K562 (cell line): Measurements from ENCODE around the gene GIPR. TPM values are rescaled to one million over a fixed set of nuclear protein-coding genes. Genes with fewer than 3 reads are reported as not detected.
A peak's percentile ranks its signal among the peaks of the same experiment; 100 is the strongest.

Experiments used
- ARHGAP35 ChIP-seq: fragments of 450-650 bp; IDR thresholded peaks from 2 replicates; pipeline ENCODE4 v1.6.1; 2018; ENCODE audit not compliant: partially characterized antibody
- BCOR ChIP-seq: fragments of 450-650 bp; IDR thresholded peaks from 2 replicates; pipeline ENCODE4 v1.6.1; 2016
- DNMT1 ChIP-seq: fragments of 450-650 bp; IDR thresholded peaks from 2 replicates; pipeline ENCODE4 v1.6.1; 2016; ENCODE audit warnings: antibody characterized with exemption, mild to moderate bottlenecking
- E4F1 ChIP-seq: fragments of 250-450 bp; sonication (Bioruptor Pico); IDR thresholded peaks from 2 replicates; pipeline ENCODE4 v1.5.0; 2021; ENCODE audit warnings: mild to moderate bottlenecking, borderline replicate concordance
- ELF1 ChIP-seq: fragments of 200-800 bp; sonication (Bioruptor generic); IDR thresholded peaks from 2 replicates; pipeline ENCODE4 v1.6.1; 2016; ENCODE audit warnings: missing genetic modification characterization, missing compliant biosample characterization
- KDM5B ChIP-seq: fragments of 200-600 bp; sonication (generic); IDR thresholded peaks from 2 replicates; pipeline ENCODE4 v1.6.1; 2012; ENCODE audit warnings: low read depth, mild to moderate bottlenecking, moderate library complexity, low read length, control low read depth, inconsistent platforms; ENCODE audit not compliant: insufficient replicate concordance
- KHSRP ChIP-seq: fragments of 450-650 bp; IDR thresholded peaks from 2 replicates; pipeline ENCODE4 v1.6.1; 2017
- MIER1 ChIP-seq: fragments of 450-650 bp; IDR thresholded peaks from 2 replicates; pipeline ENCODE4 v1.6.1; 2016; ENCODE audit warnings: antibody characterized with exemption, mild to moderate bottlenecking, low read depth
- POLR2A ChIP-seq: fragments of 450-650 bp; conservative IDR thresholded peaks from 2 replicates; pipeline ENCODE4 v1.6.1; 2016
- RCOR1 ChIP-seq, 2 experiments: IDR thresholded peaks; 2 replicates each; pipeline ENCODE4 v1.6.1; 2012; ENCODE audit warnings: low read depth in 2 of 2, low read length in 2 of 2, borderline replicate concordance in 1 of 2, improper control_type of control experiment in 1 of 2
- TAF1 ChIP-seq: IDR thresholded peaks from 2 replicates; pipeline ENCODE4 v1.6.1; 2011; ENCODE audit warnings: mild to moderate bottlenecking, low read length, moderate library complexity; ENCODE audit not compliant: insufficient read depth, control insufficient read depth, severe bottlenecking; ENCODE audit errors: extremely low read depth
- THAP7 ChIP-seq: fragments of 250-450 bp; sonication (Bioruptor Pico); IDR thresholded peaks from 2 replicates; pipeline ENCODE4 v1.5.0; 2021
- ZBTB11 ChIP-seq, 3 experiments: fragments of 200-800 bp in 1 of 3; fragments of 250-450 bp in 1 of 3; fragments of 450-650 bp in 1 of 3; sonication (Bioruptor Pico) in 1 of 3; sonication (Bioruptor generic) in 1 of 3; formaldehyde crosslinking in 1 of 3; IDR thresholded peaks; 2 replicates each; pipeline versions ENCODE4 v1.6.1 to v1.8.0; 2016 to 2022; ENCODE audit warnings: mild to moderate bottlenecking in 2 of 3, missing genetic modification characterization in 2 of 3, missing compliant biosample characterization in 1 of 3, moderate library complexity in 1 of 3
- ZNF347 ChIP-seq: fragments of 450-650 bp; formaldehyde crosslinking; IDR thresholded peaks from 2 replicates; pipeline ENCODE4 v1.4.0; 2020; ENCODE audit warnings: low read depth, mild to moderate bottlenecking, moderate library complexity
- ZNF695 ChIP-seq: fragments of 450-650 bp; formaldehyde crosslinking; IDR thresholded peaks from 2 replicates; pipeline ENCODE4 v1.4.0; 2020; ENCODE audit warnings: mild to moderate bottlenecking, moderate library complexity
- polyA plus RNA-seq, 8 experiments: library from polyadenylated mRNA; depleted of rRNA in 4 of 8; stranded (reverse) in 5 of 8; unstranded in 3 of 8; fragments of >200 nt; fragmentation: Nextera tagmentation in 2 of 8; fragmentation: Illumina TruSeq in 1 of 8; extraction: Ambion mirVana in 2 of 8; extraction: Trizol in 1 of 8; gene quantifications; 2 replicates each; pipeline versions ENCODE4 v1.2.1 to v1.2.3, GENCODE V29; 2011 to 2014; ENCODE audit warnings: inconsistent platforms in 1 of 8, missing spikeins in 1 of 8
- total RNA-seq, 7 experiments: library from RNA; depleted of rRNA in 6 of 7; stranded (reverse); fragments of >200 nt in 6 of 7; fragmentation: Illumina TruSeq in 2 of 7; extraction: Trizol in 2 of 7; gene quantifications; 2 replicates each; pipeline versions ENCODE4 v1.2.1 to v1.2.3, GENCODE V29; 2011 to 2021; ENCODE audit warnings: low replicate concordance in 1 of 7

Gene GIPR
- total and polyA plus RNA-seq, 9 of the 15 experiments (the other 6 are each of a cell fraction or from before 2014, with no cell fraction given): 2.2 to 26.8 (median 12.7) TPM

GRCh38 chr19:45646345-45646698 lies 21.7 kb upstream of the GIPR start (continued):
- no peak for TF ChIP-seq E4F1 (CRISPR knock-in tag)
- no peak for TF ChIP-seq ARHGAP35
- TF ChIP-seq ZNF695 (CRISPR knock-in tag): no peak
- TF ChIP-seq MIER1: peak; percentile 82; the same call in 1 of the 2 replicates
- TF ChIP-seq THAP7: no peak
- TF ChIP-seq POLR2A: peak; percentile 44; the same call in 1 of the 2 replicates
- TF ChIP-seq RCOR1 (IDR thresholded peaks at IDR 0.05; ENCODE audit: borderline replicate concordance in 1 of 2, low read depth in 2 of 2, low read length in 2 of 2): no peak
- TF ChIP-seq BCOR: no peak
- no peak for TF ChIP-seq KDM5B
- no peak for TF ChIP-seq KHSRP
- TF ChIP-seq ZNF347 (CRISPR knock-in tag): no peak
- no peak for TF ChIP-seq TAF1
- no peak for TF ChIP-seq ZBTB11 (CRISPR knock-in tag; IDR thresholded peaks at IDR 0.05)
- peak; percentile 61 for TF ChIP-seq ELF1 (tag)
- TF ChIP-seq DNMT1: no peak
